Calu3 (cell line): Measurements from ENCODE around the gene TP53INP2. TPM values are rescaled to one million over a fixed set of nuclear protein-coding genes. Genes with fewer than 3 reads are reported as not detected.
"Not testable (repeated sequence)": the region's sequence is repeated elsewhere in the genome, so short reads cannot be mapped to it uniquely, and the experiment has no call there.

ENCODE experiments used
- BruUV-seq: library from RNA; stranded (reverse); fragments of 400-500 nt; replicated peaks from 2 replicates; lab custom pipeline; 2021; lab: Mats Ljungman, UMichigan
- CTCF ChIA-PET: fragments of 300-600 bp; sonication (Branson Sonifier 250); formaldehyde crosslinking; loops from one replicate; lab custom pipeline; 2022; ENCODE audit warnings: antibody characterized with exemption; lab: Charles Lee
- DNase-seq: peaks from one replicate; pipeline ENCODE4 v3.0.0; 2022
- H3K27ac Mint-ChIP-seq: one replicate; pipeline ENCODE4 v1.8.0; 2022; ENCODE audit warnings: mixed read lengths; ENCODE audit not compliant: unreplicated experiment
- H3K27me3 Mint-ChIP-seq: one replicate; pipeline ENCODE4 v1.8.0; 2022; ENCODE audit warnings: mixed read lengths; ENCODE audit not compliant: unreplicated experiment
- H3K36me3 Mint-ChIP-seq: one replicate; pipeline ENCODE4 v1.8.0; 2022; ENCODE audit warnings: mild to moderate bottlenecking, moderate library complexity, mixed read lengths; ENCODE audit not compliant: insufficient read depth, unreplicated experiment
- H3K4me1 Mint-ChIP-seq: one replicate; pipeline ENCODE4 v1.8.0; 2022; ENCODE audit warnings: mild to moderate bottlenecking, low read depth, mixed read lengths; ENCODE audit not compliant: unreplicated experiment
- H3K4me3 Mint-ChIP-seq: one replicate; pipeline ENCODE4 v1.8.0; 2022; ENCODE audit warnings: mild to moderate bottlenecking, low read depth, moderate library complexity, mixed read lengths; ENCODE audit not compliant: unreplicated experiment
- H3K9me3 Mint-ChIP-seq: one replicate; pipeline ENCODE4 v1.8.0; 2022; ENCODE audit warnings: low read depth, mixed read lengths; ENCODE audit not compliant: unreplicated experiment
- intact Hi-C: fragments of 100-400 bp; cut with micrococcal nuclease; formaldehyde crosslinking; loops from one replicate; pipeline ENCODE4 v1.10.0; 2022; ENCODE audit not compliant: unreplicated experiment
- total RNA-seq: library from RNA; stranded (reverse); gene quantifications from 2 replicates; pipeline ENCODE4 v1.2.3, GENCODE V29; 2022
- TF ChIP-seq, protein P1 (sequence below): fragments of 200-600 bp; IDR thresholded peaks from one replicate; pipeline ENCODE4 v1.8.0; 2022; ENCODE audit warnings: antibody characterized with exemption; ENCODE audit not compliant: unreplicated experiment

TP53INP2 gene
- total RNA-seq, 1 experiment from 2014 or later: 5.0 TPM

DNA sequence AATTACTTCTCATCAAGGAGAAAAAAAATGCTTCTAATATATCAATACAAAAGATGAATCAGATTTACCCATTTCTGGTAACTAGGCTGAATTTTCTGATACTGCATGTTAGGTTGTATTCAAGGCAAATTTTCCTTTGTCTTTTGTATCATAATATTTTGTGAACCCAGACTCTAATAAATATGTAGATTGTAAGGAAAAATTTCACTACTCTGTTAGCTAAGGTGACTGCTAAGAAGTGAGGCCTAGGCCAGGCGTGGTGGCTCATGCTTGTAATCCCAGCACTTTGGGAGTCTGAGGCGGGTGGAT is 12.7 kb downstream of the TP53INP2 start:
- TF ChIP-seq, protein P1, sequence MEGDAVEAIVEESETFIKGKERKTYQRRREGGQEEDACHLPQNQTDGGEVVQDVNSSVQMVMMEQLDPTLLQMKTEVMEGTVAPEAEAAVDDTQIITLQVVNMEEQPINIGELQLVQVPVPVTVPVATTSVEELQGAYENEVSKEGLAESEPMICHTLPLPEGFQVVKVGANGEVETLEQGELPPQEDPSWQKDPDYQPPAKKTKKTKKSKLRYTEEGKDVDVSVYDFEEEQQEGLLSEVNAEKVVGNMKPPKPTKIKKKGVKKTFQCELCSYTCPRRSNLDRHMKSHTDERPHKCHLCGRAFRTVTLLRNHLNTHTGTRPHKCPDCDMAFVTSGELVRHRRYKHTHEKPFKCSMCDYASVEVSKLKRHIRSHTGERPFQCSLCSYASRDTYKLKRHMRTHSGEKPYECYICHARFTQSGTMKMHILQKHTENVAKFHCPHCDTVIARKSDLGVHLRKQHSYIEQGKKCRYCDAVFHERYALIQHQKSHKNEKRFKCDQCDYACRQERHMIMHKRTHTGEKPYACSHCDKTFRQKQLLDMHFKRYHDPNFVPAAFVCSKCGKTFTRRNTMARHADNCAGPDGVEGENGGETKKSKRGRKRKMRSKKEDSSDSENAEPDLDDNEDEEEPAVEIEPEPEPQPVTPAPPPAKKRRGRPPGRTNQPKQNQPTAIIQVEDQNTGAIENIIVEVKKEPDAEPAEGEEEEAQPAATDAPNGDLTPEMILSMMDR: no peak
- Mint-ChIP-seq H3K9me3 (no peaks in the 10 kb centered on the region), H3K27me3 (no peaks in the 10 kb centered on the region), H3K4me3 (no peak overlapping the region), H3K4me1 (peaks cover 22% of the 10 kb centered on the region), H3K27ac (no peak overlapping the region), H3K36me3 (peaks cover 50% of the 10 kb centered on the region)
- no peak for DNase-seq
- CTCF ChIA-PET: interaction anchor here (0.7 kb wide), 1 partner anchor 133 kb away, joined by 3 read pairs; no protein-coding TSS in a partner anchor
- no TSS peak for BruUV-seq
- intact Hi-C loops: loop anchor here (10.0 kb wide), 2 partner anchors 58 to 522 kb away; no protein-coding TSS in a partner anchor

DNA sequence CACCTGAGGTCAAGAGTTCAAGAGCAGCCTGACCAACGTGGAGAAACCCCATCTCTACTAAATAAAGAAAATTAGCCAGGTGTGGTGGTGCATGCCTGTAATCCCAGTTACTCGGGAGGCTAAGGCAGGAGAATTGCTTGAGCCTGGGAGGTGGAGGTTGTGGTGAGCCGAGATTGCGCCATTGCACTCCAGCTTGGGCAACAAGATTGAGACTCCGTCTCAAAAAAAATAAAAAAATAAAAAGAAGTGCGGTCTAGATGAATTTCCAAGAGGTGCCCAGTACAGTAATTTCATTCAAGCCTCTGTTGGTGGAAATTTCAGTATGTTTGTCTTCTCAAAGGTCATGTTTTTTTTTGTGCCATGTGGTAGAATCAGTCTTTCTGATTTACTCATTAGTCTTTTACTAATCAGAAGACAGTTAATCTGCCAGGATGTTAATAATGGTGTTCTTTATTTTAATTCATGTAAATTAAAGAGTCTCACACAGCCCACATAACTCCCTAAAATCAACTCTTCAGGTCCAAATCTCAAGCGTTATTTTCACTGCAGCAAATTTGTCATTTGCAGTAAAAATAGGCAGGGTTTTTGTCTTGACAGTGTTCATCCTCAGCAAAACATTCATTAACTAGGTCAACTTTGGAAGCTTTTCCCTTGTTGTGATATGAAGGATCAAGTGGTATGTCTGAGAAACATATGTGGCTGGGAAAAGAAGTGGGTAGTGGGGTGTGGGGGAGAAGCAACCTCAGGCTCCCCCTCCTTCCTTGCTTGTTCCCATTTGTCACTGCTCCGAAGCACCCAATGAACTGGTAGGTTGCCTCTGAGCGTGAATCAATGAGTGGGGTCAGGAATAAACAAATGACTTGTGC is 13.3 kb downstream of the TP53INP2 start:
- TF ChIP-seq, protein P1: no peak
- no TSS peak for BruUV-seq
- CTCF ChIA-PET: no interaction called here
- intact Hi-C loops: loop anchor here (10.0 kb wide), 2 partner anchors 57 to 523 kb away; no protein-coding TSS in a partner anchor
- DNase-seq: no peak
- Mint-ChIP-seq H3K36me3 (peaks cover 51% of the 10 kb centered on the region), H3K4me3 (no peak overlapping the region), H3K9me3 (no peaks in the 10 kb centered on the region), H3K4me1 (peaks cover 20% of the 10 kb centered on the region), H3K27ac (no peak overlapping the region), H3K27me3 (no peaks in the 10 kb centered on the region)

DNA sequence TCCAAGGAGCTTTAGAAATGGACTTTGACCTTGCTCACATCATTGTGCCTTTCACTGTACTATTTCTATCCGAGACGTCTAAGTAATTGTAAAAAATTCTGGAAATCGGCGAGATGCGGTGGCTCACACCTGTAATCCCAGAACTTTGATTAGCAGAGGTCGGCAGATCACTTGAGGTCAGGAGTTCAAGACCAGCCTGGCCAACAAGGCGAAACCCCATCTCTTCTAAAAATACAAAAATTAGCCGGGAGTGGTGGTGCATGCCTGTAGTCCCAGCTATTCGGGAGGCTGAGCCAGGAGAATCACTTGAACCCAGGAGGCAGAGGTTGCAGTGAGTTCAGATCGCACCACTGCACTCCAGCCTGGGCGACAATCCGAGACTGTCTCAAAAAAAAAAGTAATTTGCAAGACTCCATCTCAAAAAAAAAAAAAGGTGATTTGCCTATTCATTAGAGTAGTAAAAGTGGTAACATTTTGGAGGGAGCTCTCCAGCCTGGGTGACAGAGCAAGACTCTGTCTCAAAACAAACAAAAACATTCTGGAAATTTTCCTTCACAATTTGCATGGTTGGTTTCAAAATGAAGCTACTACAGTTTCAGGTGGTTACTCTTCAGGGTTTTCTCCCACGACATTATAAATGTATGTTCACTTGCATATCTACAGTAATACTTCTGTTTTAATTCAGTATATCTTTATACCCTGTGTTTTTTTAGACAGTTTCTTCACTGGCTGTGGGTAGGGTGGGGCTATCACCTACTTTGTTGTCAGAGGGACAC is 15.3 kb downstream of the TP53INP2 start:
- DNase-seq, H3K9me3 Mint-ChIP-seq, BruUV-seq, H3K4me3 Mint-ChIP-seq, H3K27ac Mint-ChIP-seq, H3K27me3 Mint-ChIP-seq, H3K4me1 Mint-ChIP-seq: not testable (repeated sequence)
- CTCF ChIA-PET: interaction anchor here (1.6 kb wide), 1 partner anchor 529 kb away, joined by 3 read pairs; no protein-coding TSS in a partner anchor
- peaks cover 43% of the 10 kb centered on the region for H3K36me3 Mint-ChIP-seq
- intact Hi-C loops: loop anchor here (10.0 kb wide), 2 partner anchors 55 to 525 kb away; no protein-coding TSS in a partner anchor

DNA sequence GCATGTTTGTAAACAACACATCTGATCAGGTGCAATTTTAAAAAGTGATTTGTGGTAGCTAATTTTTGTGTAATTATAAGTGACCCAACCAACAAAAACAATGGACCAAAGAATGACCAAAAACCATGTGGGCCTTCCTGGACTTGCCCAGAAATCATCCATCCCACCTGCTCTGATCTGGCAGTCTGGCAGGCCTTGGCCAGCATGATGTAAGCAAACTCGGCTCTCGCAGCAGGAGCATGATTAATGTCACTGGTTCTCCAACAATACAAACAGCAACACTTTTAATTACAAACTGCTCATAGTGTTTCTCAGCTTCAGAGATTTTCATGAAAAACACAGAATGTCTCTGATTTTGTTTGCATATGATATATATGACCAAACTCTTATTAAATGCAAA is 16.1 kb downstream of the TP53INP2 start:
- DNase-seq: no peak
- CTCF ChIA-PET: interaction anchor here (1.6 kb wide), 1 partner anchor 530 kb away, joined by 3 read pairs; no protein-coding TSS in a partner anchor
- Mint-ChIP-seq H3K27me3 (no peaks in the 10 kb centered on the region), H3K36me3 (peaks cover 38% of the 10 kb centered on the region), H3K4me1 (no peaks in the 10 kb centered on the region), H3K27ac (no peak overlapping the region), H3K9me3 (no peaks in the 10 kb centered on the region), H3K4me3 (no peak overlapping the region)
- intact Hi-C loops: no loop called here
- BruUV-seq: no TSS peak
- TF ChIP-seq, protein P1: no peak

DNA sequence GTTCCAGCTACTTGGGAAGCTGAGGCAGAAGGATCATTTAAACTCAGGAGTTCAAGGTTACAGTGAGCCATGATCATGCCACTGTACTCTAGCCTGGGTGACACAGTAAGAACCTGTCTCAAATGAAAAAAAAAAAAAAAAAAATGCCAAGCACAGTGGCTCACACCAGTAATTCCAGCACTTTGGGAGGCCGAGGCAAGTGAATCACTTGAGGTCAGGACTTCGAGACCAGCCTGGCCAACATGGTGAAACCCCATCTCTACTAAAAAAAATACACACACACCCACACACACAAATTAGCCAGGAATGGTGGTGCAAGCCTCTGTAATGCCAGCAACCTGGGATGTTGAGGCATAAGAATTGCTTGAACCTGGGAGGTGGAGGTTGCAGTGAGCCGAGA is 18.4 kb downstream of the TP53INP2 start:
- H3K27me3 Mint-ChIP-seq, CTCF ChIA-PET, H3K9me3 Mint-ChIP-seq, intact Hi-C loops, H3K4me3 Mint-ChIP-seq, H3K4me1 Mint-ChIP-seq, BruUV-seq, DNase-seq, H3K27ac Mint-ChIP-seq: not testable (repeated sequence)
- peaks cover 48% of the 10 kb centered on the region for H3K36me3 Mint-ChIP-seq
